Measurements from ENCODE around the gene PTGER4.
A peak's percentile ranks its signal among the peaks of the same experiment; 100 is the strongest.
"Not testable (repeated sequence)": the region's sequence is repeated elsewhere in the genome, so short reads cannot be mapped to it uniquely, and the experiment has no call there.

Gene PTGER4

DNA sequence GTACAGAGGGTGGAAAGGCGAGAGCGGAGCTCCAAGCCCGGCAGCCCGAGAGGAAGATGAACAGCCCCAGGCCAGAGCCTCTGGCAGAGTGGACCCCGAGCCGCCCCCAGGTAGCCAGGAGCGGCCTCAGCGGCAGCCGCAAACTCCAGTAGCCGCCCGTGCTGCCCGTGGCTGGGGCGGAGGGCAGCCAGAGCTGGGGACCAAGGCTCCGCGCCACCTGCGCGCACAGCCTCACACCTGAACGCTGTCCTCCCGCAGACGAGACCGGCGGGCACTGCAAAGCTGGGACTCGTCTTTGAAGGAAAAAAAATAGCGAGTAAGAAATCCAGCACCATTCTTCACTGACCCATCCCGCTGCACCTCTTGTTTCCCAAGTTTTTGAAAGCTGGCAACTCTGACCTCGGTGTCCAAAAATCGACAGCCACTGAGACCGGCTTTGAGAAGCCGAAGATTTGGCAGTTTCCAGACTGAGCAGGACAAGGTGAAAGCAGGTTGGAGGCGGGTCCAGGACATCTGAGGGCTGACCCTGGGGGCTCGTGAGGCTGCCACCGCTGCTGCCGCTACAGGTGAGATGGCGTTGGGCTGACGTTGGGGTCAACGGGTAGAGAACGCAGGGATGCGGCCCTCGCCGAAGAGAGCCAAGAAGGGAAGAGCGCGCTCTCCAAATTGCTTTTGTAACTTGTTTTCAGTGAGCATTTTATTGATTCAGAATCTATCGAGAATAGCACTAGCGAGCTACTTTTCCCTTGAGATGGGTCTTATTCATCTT, at the start of gene PTGER4:
PTGER4 (plus strand) TSS at position 3 of the 769 bp plus-strand sequence. CDS start 1,079 bp downstream, outside the sequence.
- peak within 1 kb of the TSS; percentile 90 to 91 for H3K9ac ChIP-seq (ENCODE audit: low read length in 2 of 2)
- H3K27me3 ChIP-seq (ENCODE audit: control insufficient read depth in 1 of 2, insufficient read depth in 2 of 2, low read length in 2 of 2) = no peaks in the 10 kb centered on the region
- H3K4me3 ChIP-seq (ENCODE audit: low read length in 2 of 2) = peak within 1 kb of the TSS; percentile 95 to 97
- peaks cover 15% of the 10 kb centered on the region for H3K4me1 ChIP-seq (ENCODE audit: control insufficient read depth, insufficient read depth, low read length)
- no peaks in the 10 kb centered on the region for H3K9me3 ChIP-seq (ENCODE audit: control insufficient read depth in 2 of 2, low read length in 2 of 2)
- H3K36me3 ChIP-seq (ENCODE audit: control insufficient read depth in 2 of 2, insufficient read depth in 2 of 2, low read length in 2 of 2) = no peaks in the 10 kb centered on the region
- peak within 1 kb of the TSS; percentile 88 for H3K27ac ChIP-seq (ENCODE audit: low read length)

DNA sequence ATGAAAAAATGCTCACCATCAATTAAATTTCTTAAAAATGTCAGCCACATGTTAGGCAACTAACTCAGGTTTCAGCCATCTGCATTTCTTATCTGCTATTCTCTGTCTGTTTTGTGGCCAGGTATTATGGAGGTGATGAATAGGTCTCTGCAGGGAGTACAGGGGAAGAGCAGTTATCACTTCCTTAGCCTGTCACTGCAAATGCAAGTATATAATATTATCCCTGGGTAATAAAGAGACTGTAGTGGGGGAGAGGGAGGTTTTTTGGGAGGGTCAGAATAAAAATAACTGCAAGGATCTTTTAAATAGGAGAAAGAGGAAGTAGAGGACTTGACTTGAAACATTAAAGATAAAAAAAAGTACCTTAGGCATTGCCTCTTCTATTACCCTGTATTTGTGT, 49.6 kb upstream of the PTGER4 start:
- Histone ChIP-seq H3K9me3 (ENCODE audit: control insufficient read depth in 2 of 2, low read length in 2 of 2) (no peaks in the 10 kb centered on the region), H3K27me3 (ENCODE audit: control insufficient read depth in 1 of 2, insufficient read depth in 2 of 2, low read length in 2 of 2) (no peaks in the 10 kb centered on the region), H3K27ac (ENCODE audit: low read length) (no peak overlapping the region), H3K9ac (ENCODE audit: low read length in 2 of 2) (no peak overlapping the region), H3K4me1 (ENCODE audit: control insufficient read depth, insufficient read depth, low read length) (no peaks in the 10 kb centered on the region), H3K4me3 (ENCODE audit: low read length in 2 of 2) (no peak overlapping the region), H3K36me3 (ENCODE audit: control insufficient read depth in 2 of 2, insufficient read depth in 2 of 2, low read length in 2 of 2) (no peaks in the 10 kb centered on the region)

DNA sequence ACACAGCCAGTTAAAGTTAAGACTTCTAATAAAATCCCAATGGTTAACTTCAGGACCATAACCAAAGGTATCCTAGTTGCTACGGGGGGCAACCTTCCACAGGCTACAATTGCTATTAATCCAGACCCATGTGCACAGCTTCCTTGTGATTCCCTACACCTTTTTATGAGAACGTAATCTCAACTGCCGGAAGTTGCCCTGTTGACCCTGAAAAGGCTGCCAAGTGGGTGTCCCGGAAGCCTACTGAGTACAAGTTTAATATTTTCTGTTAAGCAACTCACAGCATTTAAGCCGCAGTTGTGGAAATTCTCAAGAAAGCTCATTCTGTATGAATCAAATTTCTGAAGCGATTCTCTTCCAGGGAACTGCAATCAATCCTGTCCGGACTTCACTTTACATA, 48.5 kb upstream of the PTGER4 start:
- Histone ChIP-seq H3K9ac (ENCODE audit: low read length in 2 of 2) (no peak overlapping the region), H3K4me1 (ENCODE audit: control insufficient read depth, insufficient read depth, low read length) (no peaks in the 10 kb centered on the region), H3K27ac (ENCODE audit: low read length) (no peak overlapping the region), H3K36me3 (ENCODE audit: control insufficient read depth in 2 of 2, insufficient read depth in 2 of 2, low read length in 2 of 2) (no peaks in the 10 kb centered on the region), H3K9me3 (ENCODE audit: control insufficient read depth in 2 of 2, low read length in 2 of 2) (no peaks in the 10 kb centered on the region), H3K4me3 (ENCODE audit: low read length in 2 of 2) (no peak overlapping the region), H3K27me3 (ENCODE audit: control insufficient read depth in 1 of 2, insufficient read depth in 2 of 2, low read length in 2 of 2) (no peaks in the 10 kb centered on the region)

DNA sequence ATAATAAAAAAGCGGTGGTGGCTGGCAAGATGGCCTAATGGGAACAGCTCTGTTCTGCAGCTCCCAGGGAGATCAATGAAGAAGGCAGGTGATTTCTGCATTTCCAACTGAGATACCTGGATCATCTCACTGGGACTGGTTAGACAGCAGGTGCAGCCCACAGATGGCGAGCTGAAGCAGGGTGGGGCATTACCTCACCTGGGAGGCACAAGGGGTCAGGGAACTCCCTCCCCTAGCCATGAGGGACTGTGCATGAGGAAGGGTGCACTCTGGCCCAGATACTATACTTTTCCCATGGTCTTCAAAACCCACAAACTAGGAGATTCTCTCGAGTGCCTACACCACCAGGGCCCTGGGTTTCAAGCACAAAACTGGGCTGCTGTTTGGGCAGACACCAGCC, 45.6 kb upstream of the PTGER4 start:
- Histone ChIP-seq H3K9ac (ENCODE audit: low read length in 2 of 2) (no peak overlapping the region), H3K27me3 (ENCODE audit: control insufficient read depth in 1 of 2, insufficient read depth in 2 of 2, low read length in 2 of 2) (no peaks in the 10 kb centered on the region), H3K27ac (ENCODE audit: low read length) (no peak overlapping the region), H3K4me1 (ENCODE audit: control insufficient read depth, insufficient read depth, low read length) (no peaks in the 10 kb centered on the region), H3K4me3 (ENCODE audit: low read length in 2 of 2) (no peak overlapping the region), H3K9me3 (ENCODE audit: control insufficient read depth in 2 of 2, low read length in 2 of 2) (no peaks in the 10 kb centered on the region), H3K36me3 (ENCODE audit: control insufficient read depth in 2 of 2, insufficient read depth in 2 of 2, low read length in 2 of 2) (no peaks in the 10 kb centered on the region)

DNA sequence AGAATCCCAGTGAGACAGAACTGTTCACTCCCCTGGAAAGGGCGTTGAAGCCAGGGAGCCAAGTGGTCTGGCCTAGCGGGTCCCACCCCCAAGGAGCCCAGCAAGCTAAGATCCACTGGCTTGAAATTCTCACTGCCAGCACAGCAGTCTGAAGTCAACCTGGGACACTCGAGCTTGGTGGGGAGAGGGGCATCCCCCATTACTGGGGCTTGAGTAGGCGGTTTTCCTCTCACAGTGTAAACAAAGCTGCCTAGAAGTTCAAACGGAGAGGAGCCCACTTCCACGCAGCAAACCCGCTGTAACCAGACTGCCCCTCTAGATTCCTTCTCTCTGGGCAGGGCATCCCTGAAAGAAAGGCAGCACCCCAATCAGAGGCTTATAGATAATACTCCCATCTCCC, 45.1 kb upstream of the PTGER4 start:
- no peaks in the 10 kb centered on the region for H3K9me3 ChIP-seq (ENCODE audit: control insufficient read depth in 2 of 2, low read length in 2 of 2)
- no peak overlapping the region for H3K9ac ChIP-seq (ENCODE audit: low read length in 2 of 2)
- no peaks in the 10 kb centered on the region for H3K27me3 ChIP-seq (ENCODE audit: control insufficient read depth in 1 of 2, insufficient read depth in 2 of 2, low read length in 2 of 2)
- H3K4me1 ChIP-seq (ENCODE audit: control insufficient read depth, insufficient read depth, low read length) = no peaks in the 10 kb centered on the region
- no peak overlapping the region for H3K4me3 ChIP-seq (ENCODE audit: low read length in 2 of 2)
- H3K27ac ChIP-seq (ENCODE audit: low read length) = no peak overlapping the region
- H3K36me3 ChIP-seq (ENCODE audit: control insufficient read depth in 2 of 2, insufficient read depth in 2 of 2, low read length in 2 of 2) = no peaks in the 10 kb centered on the region

DNA sequence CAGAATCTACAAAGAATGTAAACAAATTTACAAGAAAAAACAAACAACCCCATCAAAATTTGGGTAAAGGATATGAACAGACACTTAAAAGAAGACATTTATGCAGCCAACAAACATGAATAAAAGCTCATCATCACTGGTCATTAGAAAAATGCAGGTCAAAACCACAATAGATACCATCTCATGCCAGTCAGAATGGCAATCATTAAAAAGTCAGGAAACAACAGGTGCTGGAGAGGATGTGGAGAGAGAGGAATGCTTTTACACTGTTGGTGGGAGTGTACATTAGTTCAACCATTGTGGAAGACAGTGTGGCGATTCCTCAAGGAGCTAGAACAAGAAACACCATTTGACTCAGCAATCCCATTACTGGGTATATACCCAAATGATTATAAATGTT, 40.2 kb upstream of the PTGER4 start:
- not testable (repeated sequence) for H3K9me3 ChIP-seq (ENCODE audit: control insufficient read depth in 2 of 2, low read length in 2 of 2); H3K36me3 ChIP-seq (ENCODE audit: control insufficient read depth in 2 of 2, insufficient read depth in 2 of 2, low read length in 2 of 2); H3K9ac ChIP-seq (ENCODE audit: low read length in 2 of 2); H3K27ac ChIP-seq (ENCODE audit: low read length); H3K27me3 ChIP-seq (ENCODE audit: control insufficient read depth in 1 of 2, insufficient read depth in 2 of 2, low read length in 2 of 2); H3K4me3 ChIP-seq (ENCODE audit: low read length in 2 of 2); H3K4me1 ChIP-seq (ENCODE audit: control insufficient read depth, insufficient read depth, low read length)

DNA sequence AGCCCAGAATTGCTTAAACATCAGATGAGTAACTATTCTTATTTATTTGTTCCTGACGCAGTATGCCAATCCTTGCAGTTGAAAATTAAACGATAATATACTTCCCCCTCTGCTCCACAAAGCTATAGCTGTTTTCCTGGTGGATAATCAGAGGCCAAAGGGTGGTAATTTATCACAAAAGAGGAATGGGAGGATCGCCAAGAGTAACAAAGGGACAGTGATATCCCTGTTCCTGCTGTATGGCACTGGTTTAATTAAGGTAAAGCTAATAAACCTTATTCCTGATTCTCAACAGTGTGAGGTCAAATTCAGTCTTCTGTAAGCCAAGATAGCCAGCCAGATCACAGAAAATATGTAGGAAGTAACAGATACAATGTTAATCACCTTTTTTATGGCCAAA, 33.4 kb upstream of the PTGER4 start:
- no peaks in the 10 kb centered on the region for H3K36me3 ChIP-seq (ENCODE audit: control insufficient read depth in 2 of 2, insufficient read depth in 2 of 2, low read length in 2 of 2)
- H3K4me1 ChIP-seq (ENCODE audit: control insufficient read depth, insufficient read depth, low read length) = no peaks in the 10 kb centered on the region
- no peaks in the 10 kb centered on the region for H3K27me3 ChIP-seq (ENCODE audit: control insufficient read depth in 1 of 2, insufficient read depth in 2 of 2, low read length in 2 of 2)
- H3K9ac ChIP-seq (ENCODE audit: low read length in 2 of 2) = no peak overlapping the region
- H3K9me3 ChIP-seq (ENCODE audit: control insufficient read depth in 2 of 2, low read length in 2 of 2) = no peaks in the 10 kb centered on the region
- no peak overlapping the region for H3K4me3 ChIP-seq (ENCODE audit: low read length in 2 of 2)
- no peak overlapping the region for H3K27ac ChIP-seq (ENCODE audit: low read length)

DNA sequence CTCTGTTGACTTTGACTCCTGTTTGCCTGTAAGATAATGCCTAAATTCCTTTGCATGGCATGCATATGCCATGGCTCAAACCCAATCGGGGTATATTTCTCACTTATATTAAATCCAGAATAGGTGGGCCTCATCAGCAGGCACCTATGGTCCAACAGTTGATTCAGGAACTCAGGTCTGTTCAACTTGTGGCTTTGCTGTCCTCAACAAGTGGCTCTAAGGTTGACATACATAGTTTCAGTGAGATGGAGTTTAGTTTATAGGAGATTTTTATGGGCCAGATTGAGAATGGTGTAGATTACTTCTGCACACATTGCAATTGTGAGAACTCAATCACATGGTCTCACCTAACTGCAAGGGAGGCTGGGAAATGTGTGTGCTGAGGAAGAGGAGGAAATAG, 31.6 kb upstream of the PTGER4 start:
- H3K9me3 ChIP-seq (ENCODE audit: control insufficient read depth in 2 of 2, low read length in 2 of 2) = no peaks in the 10 kb centered on the region
- H3K27ac ChIP-seq (ENCODE audit: low read length) = no peak overlapping the region
- no peaks in the 10 kb centered on the region for H3K36me3 ChIP-seq (ENCODE audit: control insufficient read depth in 2 of 2, insufficient read depth in 2 of 2, low read length in 2 of 2)
- H3K27me3 ChIP-seq (ENCODE audit: control insufficient read depth in 1 of 2, insufficient read depth in 2 of 2, low read length in 2 of 2) = no peaks in the 10 kb centered on the region
- H3K4me3 ChIP-seq (ENCODE audit: low read length in 2 of 2) = no peak overlapping the region
- H3K4me1 ChIP-seq (ENCODE audit: control insufficient read depth, insufficient read depth, low read length) = no peaks in the 10 kb centered on the region
- no peak overlapping the region for H3K9ac ChIP-seq (ENCODE audit: low read length in 2 of 2)

DNA sequence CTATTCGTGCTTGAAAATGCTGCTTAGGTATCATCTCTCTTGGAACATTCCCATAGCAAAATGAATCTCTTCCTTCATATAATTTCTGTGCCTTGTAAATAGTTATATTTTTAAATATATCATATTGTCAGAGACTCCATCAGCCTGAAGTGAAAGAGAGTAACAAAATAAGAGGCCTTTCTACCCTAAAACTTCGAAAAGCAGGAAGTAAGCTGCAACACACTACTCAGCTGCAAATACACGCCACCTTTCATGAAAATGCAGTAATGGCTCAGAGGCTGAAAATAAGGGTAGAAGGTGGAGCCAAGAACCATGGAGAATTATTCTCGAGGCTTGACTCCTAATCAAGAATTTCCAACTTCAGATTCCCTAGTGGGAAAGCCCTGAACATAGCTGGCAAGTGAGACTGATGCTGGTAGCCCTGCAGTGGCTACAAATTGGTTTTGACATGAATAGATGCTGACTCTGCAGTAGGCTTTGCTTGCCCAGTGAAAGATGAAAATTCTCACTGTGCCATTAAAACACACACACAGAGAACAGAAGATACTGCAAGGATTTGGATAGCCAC, 30.2 kb upstream of the PTGER4 start:
- H3K4me1 ChIP-seq (ENCODE audit: control insufficient read depth, insufficient read depth, low read length) = no peaks in the 10 kb centered on the region

DNA sequence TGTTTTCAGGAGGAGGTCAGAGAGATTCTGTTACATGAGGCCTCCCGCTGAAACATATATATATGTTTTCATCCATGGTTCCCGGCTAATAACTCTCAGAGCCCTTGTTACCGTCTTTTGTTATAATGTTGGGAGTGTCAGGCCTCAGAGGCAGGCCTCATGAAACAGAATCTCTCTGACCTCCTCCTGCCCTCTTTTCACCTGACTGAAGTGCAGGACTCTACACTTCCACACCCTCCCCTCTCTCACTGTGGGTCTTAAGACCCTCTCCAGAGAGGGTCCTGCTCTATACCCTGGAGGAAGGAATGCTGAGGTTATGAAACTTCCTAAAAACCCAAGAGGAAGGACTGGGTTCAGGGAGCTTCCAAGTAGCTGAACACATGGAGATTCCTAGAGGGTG, 28.5 kb upstream of the PTGER4 start:
- Histone ChIP-seq H3K36me3 (ENCODE audit: control insufficient read depth in 2 of 2, insufficient read depth in 2 of 2, low read length in 2 of 2) (no peaks in the 10 kb centered on the region), H3K4me3 (ENCODE audit: low read length in 2 of 2) (no peak overlapping the region), H3K27me3 (ENCODE audit: control insufficient read depth in 1 of 2, insufficient read depth in 2 of 2, low read length in 2 of 2) (no peaks in the 10 kb centered on the region)

More for the DNA sequence above, 30.2 kb upstream of the PTGER4 start:
- no peaks in the 10 kb centered on the region for H3K27me3 ChIP-seq (ENCODE audit: control insufficient read depth in 1 of 2, insufficient read depth in 2 of 2, low read length in 2 of 2)
- no peak overlapping the region for H3K27ac ChIP-seq (ENCODE audit: low read length)
- no peak overlapping the region for H3K9ac ChIP-seq (ENCODE audit: low read length in 2 of 2)
- H3K36me3 ChIP-seq (ENCODE audit: control insufficient read depth in 2 of 2, insufficient read depth in 2 of 2, low read length in 2 of 2) = no peaks in the 10 kb centered on the region
- no peak overlapping the region for H3K4me3 ChIP-seq (ENCODE audit: low read length in 2 of 2)
- H3K9me3 ChIP-seq (ENCODE audit: control insufficient read depth in 2 of 2, low read length in 2 of 2) = no peaks in the 10 kb centered on the region

More for the DNA sequence above, 28.5 kb upstream of the PTGER4 start:
- Histone ChIP-seq H3K27ac (ENCODE audit: low read length) (no peak overlapping the region), H3K9me3 (ENCODE audit: control insufficient read depth in 2 of 2, low read length in 2 of 2) (no peaks in the 10 kb centered on the region), H3K4me1 (ENCODE audit: control insufficient read depth, insufficient read depth, low read length) (no peaks in the 10 kb centered on the region), H3K9ac (ENCODE audit: low read length in 2 of 2) (no peak overlapping the region)

Data from stomach smooth muscle (tissue), 2 donors.